Heart right ventricle (tissue), 16 donors: ENCODE measurements around the gene SMIM24. TPM values are rescaled to one million over a fixed set of nuclear protein-coding genes. Genes with fewer than 3 reads are reported as not detected.

ENCODE experiments used
- ATAC-seq, 8 donors: fragments of 200-7000 bp; cut with Tn5 transposase; one replicate each; pipeline ENCODE4 v1.9.1; 2020; ENCODE audit warnings: mild to moderate bottlenecking in 8 of 8, moderate library complexity in 8 of 8, moderate number of reproducible peaks in 1 of 8
- DNase-seq, 2 donors: peaks; one replicate each; pipeline ENCODE4 v3.0.0-alpha.2; 2020
- H3K27ac ChIP-seq, 10 donors: fragments of 200-600 bp; sonication (generic) in 2 of 10; one replicate each; pipeline versions ENCODE4 v1.5.0 to v1.8.0; 2020 to 2022; ENCODE audit warnings: mild to moderate bottlenecking in 3 of 10
- H3K27me3 ChIP-seq, 7 donors: fragments of 200-600 bp; one replicate each; pipeline ENCODE4 v1.8.0; 2021 to 2022; ENCODE audit warnings: mild to moderate bottlenecking in 2 of 7
- H3K36me3 ChIP-seq, 9 donors: fragments of 200-600 bp; sonication (generic) in 1 of 9; one replicate each; pipeline versions ENCODE4 v1.5.0 to v1.8.0; 2020 to 2022; ENCODE audit warnings: mild to moderate bottlenecking in 2 of 9
- H3K4me1 ChIP-seq, 9 donors: fragments of 200-600 bp; sonication (generic) in 1 of 9; one replicate each; pipeline versions ENCODE4 v1.5.0 to v1.8.0; 2020 to 2022; ENCODE audit warnings: mild to moderate bottlenecking in 4 of 9
- H3K4me3 ChIP-seq, 10 donors: fragments of 200-600 bp; sonication (generic) in 2 of 10; one replicate each; pipeline versions ENCODE4 v1.5.0 to v1.8.0; 2020 to 2022; ENCODE audit warnings: mild to moderate bottlenecking in 7 of 10, moderate library complexity in 2 of 10
- H3K9me3 ChIP-seq, 11 donors: fragments of 200-600 bp in 10 of 11; sonication (generic) in 2 of 11; one replicate each; pipeline versions ENCODE4 v1.5.0 to v1.8.0; 2013 to 2022; ENCODE audit warnings: mild to moderate bottlenecking in 2 of 11, control low read depth in 1 of 11, moderate library complexity in 1 of 11
- WGBS, 2 donors: extraction: QIAGEN DNeasy Blood & Tissue Kit; methylation state at CpG; one replicate each; pipeline ENCODE4 v1.1.7; 2013; ENCODE audit warnings: inconsistent platforms in 1 of 2; 5-methylcytosine and 5-hydroxymethylcytosine counted together
- intact Hi-C, 10 donors: fragments of 100-400 bp; cut with DNase I; formaldehyde crosslinking; loops; one replicate each; pipeline versions ENCODE4 v1.11.1 to v1.14.2; 2022
- polyA plus RNA-seq, 2 donors: library from polyadenylated mRNA; stranded (reverse); fragments of 200-250 nt; gene quantifications; one replicate each; pipeline ENCODE4 v1.2.3, GENCODE V29; 2013
- total RNA-seq, 10 donors: library from RNA; stranded (reverse); fragmentation: NEBNext Ultra II Directional in 3 of 10; extraction: Animal tissue kit (Norgen Biotek cat#: 25700) in 3 of 10; gene quantifications; one replicate each; pipeline versions ENCODE4 v1.2.1 to v1.2.4, GENCODE V29; 2021 to 2023
- TF ChIP-seq, protein P1 (sequence below), 9 donors: fragments of 200-600 bp; sonication (generic) in 2 of 9; IDR thresholded peaks; one replicate each; pipeline versions ENCODE4 v1.5.0 to v1.8.0; 2021 to 2022; ENCODE audit warnings: antibody characterized with exemption in 9 of 9, mild to moderate bottlenecking in 5 of 9, moderate library complexity in 1 of 9
- donor health status: Arrhythmogenic right ventricular cardiomyopathy.
- donor health status: ischemic (EF 13 %, LVEDD 7.1; RV severe dilation, severe dysfunction).
- donor health status: healthy with polysubstance abuse.
- donor health status: DM: no; HTN: yes; CAD: no.
- donor health status: DM: no; HTN: no; CAD: no.
- donor health status: ischemic (EF 25% LVEDD 6.9; RV normal size, moderate dysfunction).
- donor health status: ischemic (EF 25% LVEDD 5.7; RV mildly dilated, moderate dysfunction).
- donor health status: healthy.
- donor health status: DM: yes; HTN: yes; CAD: no.
- donor health status: Ischemic cardiomyopathy.
- donor health status: ischemic (EF 35%, LVEDD 5.7; RV mildly dilated, moderate dysfunction).
- donor health status: nonischemic (EF 11% LVEDD 7.7; RV severe dilation, severe dysfunction).
- donor health status: DM: yes; HTN: yes; CAD: no.
- donor health status: PGD.
- donor health status: ischemic (EF 29% LVEDD 5.4; RV normal size, mild dysfunction).
- donor health status: nonischemic (EF 23%, LVEDD 6.1; RV moderate dilation, normal function).

SMIM24 gene
- total and polyA plus RNA-seq, 12 donors = not detected

DNA sequence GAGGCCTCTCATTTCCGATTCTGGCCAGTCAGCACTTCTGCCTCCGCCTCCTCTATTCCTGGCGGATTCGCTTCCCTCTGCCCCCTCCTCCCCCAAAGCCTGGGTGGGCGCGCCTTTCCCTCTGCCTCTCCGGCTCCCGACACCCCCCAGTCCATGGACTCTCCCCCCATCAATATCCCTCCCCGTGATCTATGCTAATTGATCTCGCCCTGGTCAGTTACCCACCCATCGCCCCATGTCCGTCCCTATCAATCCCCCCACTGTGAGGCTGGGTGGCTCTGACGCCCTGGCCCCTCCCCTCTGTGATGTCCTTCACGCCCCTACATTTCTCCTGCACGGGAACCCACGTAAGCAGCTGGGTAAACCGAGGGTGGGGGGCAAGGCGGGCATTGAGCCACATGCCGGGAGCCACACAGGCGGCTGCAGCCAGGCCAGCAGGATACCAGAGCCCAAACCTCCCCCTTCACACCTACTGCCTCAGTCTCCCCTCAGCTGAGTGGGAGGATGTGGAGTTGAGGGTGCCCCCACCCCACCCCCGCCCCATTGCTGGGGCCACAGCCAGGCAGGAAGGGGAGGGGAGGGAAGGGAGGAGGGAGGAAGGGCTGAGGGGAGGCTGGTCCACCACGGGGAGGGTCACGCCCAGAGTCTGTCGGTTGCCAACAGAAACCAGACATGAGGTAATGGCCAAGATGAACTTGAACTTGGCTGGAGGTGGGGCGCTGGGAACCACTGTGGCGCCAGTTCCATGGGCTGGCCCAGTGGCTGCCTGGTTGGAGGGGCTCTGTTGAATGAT, 21.0 kb downstream of the SMIM24 start:
- H3K9me3 ChIP-seq = no peaks in the 10 kb centered on the region
- peak overlapping the region in 3 of 10 donors; percentile 13 to 27 (median 24) for H3K4me3 ChIP-seq
- WGBS, 2 donors = 18 to 23% methylated on average over 26 of the region's 26 CpGs
- H3K36me3 ChIP-seq = peaks cover 0 to 81% (median 32%) of the 10 kb centered on the region in 9 donors
- intact Hi-C loops = no loop called here
- H3K4me1 ChIP-seq = peaks cover 30 to 54% (median 38%) of the 10 kb centered on the region in 9 donors
- TF ChIP-seq, protein P1, sequence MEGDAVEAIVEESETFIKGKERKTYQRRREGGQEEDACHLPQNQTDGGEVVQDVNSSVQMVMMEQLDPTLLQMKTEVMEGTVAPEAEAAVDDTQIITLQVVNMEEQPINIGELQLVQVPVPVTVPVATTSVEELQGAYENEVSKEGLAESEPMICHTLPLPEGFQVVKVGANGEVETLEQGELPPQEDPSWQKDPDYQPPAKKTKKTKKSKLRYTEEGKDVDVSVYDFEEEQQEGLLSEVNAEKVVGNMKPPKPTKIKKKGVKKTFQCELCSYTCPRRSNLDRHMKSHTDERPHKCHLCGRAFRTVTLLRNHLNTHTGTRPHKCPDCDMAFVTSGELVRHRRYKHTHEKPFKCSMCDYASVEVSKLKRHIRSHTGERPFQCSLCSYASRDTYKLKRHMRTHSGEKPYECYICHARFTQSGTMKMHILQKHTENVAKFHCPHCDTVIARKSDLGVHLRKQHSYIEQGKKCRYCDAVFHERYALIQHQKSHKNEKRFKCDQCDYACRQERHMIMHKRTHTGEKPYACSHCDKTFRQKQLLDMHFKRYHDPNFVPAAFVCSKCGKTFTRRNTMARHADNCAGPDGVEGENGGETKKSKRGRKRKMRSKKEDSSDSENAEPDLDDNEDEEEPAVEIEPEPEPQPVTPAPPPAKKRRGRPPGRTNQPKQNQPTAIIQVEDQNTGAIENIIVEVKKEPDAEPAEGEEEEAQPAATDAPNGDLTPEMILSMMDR (IDR thresholded peaks at IDR 0.05) = no peak
- H3K27ac ChIP-seq = peak overlapping the region; percentile 36 to 98 (median 84)
- peak; percentile 78 to 93 (median 89) for ATAC-seq
- H3K27me3 ChIP-seq = no peaks in the 10 kb centered on the region
- DNase-seq = peak; percentile 76 to 94

- ATAC-seq (peak in 7 of 8 donors; percentile 0 to 52 (median 7)), DNase-seq (no peak)
- Histone ChIP-seq H3K36me3 (peaks cover 4 to 82% (median 35%) of the 10 kb centered on the region in 9 donors), H3K4me3 (peak overlapping the region in 3 of 10 donors; percentile 6 to 27 (median 13)), H3K9me3 (no peaks in the 10 kb centered on the region), H3K27me3 (no peaks in the 10 kb centered on the region), H3K27ac (peak overlapping the region; percentile 47 to 98 (median 84)), H3K4me1 (peaks cover 30 to 47% (median 38%) of the 10 kb centered on the region in 9 donors)
- intact Hi-C loops = no loop called here
- TF ChIP-seq, protein P1 (IDR thresholded peaks at IDR 0.05) = no peak
- 39 to 45% methylated on average over 19 of the region's 19 CpGs for WGBS, 2 donors
Observed at GRCh38 chr19:3458229-3459088, 21.9 kb downstream of the SMIM24 start.

- no peak for DNase-seq
- H3K36me3 ChIP-seq = peaks cover 4 to 82% (median 35%) of the 10 kb centered on the region in 9 donors
- 38 to 47% methylated on average over 21 to 22 of the region's 22 CpGs for WGBS, 2 donors
Observed at GRCh38 chr19:3457528-3458228, 22.6 kb downstream of the SMIM24 start.

More at GRCh38 chr19:3457528-3458228, 22.6 kb downstream of the SMIM24 start:
- peak in 6 of 8 donors; percentile 3 to 24 (median 16) for ATAC-seq
- no peaks in the 10 kb centered on the region for H3K9me3 ChIP-seq
- H3K27ac ChIP-seq = peak overlapping the region; percentile 47 to 98 (median 84)
- H3K4me3 ChIP-seq = peak overlapping the region in 2 of 10 donors; percentile 6 to 14
- TF ChIP-seq, protein P1 (IDR thresholded peaks at IDR 0.05) = no peak
- intact Hi-C loops = no loop called here
- H3K27me3 ChIP-seq = no peaks in the 10 kb centered on the region
- peaks cover 30 to 47% (median 38%) of the 10 kb centered on the region in 9 donors for H3K4me1 ChIP-seq
